ENCODE results near the gene NMT1.

GRCh38 chr17:45112559-45113423, 51.7 kb downstream of the NMT1 start:
- TF ChIP-seq CTCF (IDR thresholded peaks at IDR 0.05 in 4 of 5, conservative IDR thresholded peaks at IDR 0.05 in 1 of 5) (no peak), POLR2A (IDR thresholded peaks at IDR 0.05) (no peak)

Data from gastrocnemius medialis (tissue), 4 donors.